ENCODE measurements around the gene DRAXIN. TPM values are rescaled to one million over a fixed set of nuclear protein-coding genes. Genes with fewer than 3 reads are reported as not detected.

The DRAXIN gene
- polyA plus RNA-seq, 1 donor (not counting 4 experiments of a cell fraction or from before 2014, with no cell fraction given), result not detected

DNA sequence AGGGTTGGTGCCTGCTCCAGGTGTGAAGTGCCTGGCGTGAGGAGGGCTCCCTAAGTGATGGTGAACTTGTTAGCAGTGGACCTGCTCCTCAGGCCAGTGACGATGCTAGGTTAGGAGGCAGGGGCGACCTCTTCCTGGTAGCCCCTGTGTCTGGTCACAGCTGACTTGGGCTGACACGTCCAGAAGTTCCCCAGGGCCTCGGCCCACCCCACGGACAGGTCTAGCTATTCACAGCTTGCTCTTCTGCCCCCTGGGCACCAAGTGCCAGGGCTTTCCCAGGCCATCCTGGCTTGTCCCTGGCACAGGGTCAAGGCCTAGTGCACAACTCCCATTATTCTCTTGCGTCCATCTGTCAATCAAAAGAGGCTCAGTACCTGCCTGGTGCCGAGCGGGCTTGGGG, 59.6 kb downstream of the DRAXIN start:
- dilution Hi-C loops (cut with MboI; ENCODE audit: extremely low pct_ligation_motif_present, low sequenced_read_pairs), result no loop called here
- no peak for DNase-seq (ENCODE audit: low read depth, low spot score)
- FAIRE-seq, result no peak
- no peaks in the 10 kb centered on the region for H4K20me1 ChIP-seq (ENCODE audit: control insufficient read depth, extremely low read depth, insufficient read depth, low read length)
- no peak overlapping the region for H2AFZ ChIP-seq (ENCODE audit: control insufficient read depth, low read length)
- H3K4me1 ChIP-seq (ENCODE audit: control insufficient read depth, extremely low read depth, insufficient read depth, low read length), result peaks cover 6% of the 10 kb centered on the region
- H3K9me3 ChIP-seq (ENCODE audit: control insufficient read depth, low read depth, low read length), result no peaks in the 10 kb centered on the region
- no peak overlapping the region for H3K9ac ChIP-seq (ENCODE audit: control insufficient read depth, extremely low read depth, insufficient read depth, low read length)
- no peaks in the 10 kb centered on the region for H3K79me2 ChIP-seq (ENCODE audit: control insufficient read depth, insufficient read depth, low read length)
- no peaks in the 10 kb centered on the region for H3K9me1 ChIP-seq (ENCODE audit: control insufficient read depth, extremely low read depth, insufficient read depth, low read length)
- no peak overlapping the region for H3K4me3 ChIP-seq (ENCODE audit: control insufficient read depth in 2 of 3, extremely low read depth in 1 of 3, insufficient read depth in 2 of 3, low read depth in 1 of 3, low read length in 3 of 3)
- peaks cover 12 to 39% of the 10 kb centered on the region in 2 experiments for H3K36me3 ChIP-seq (ENCODE audit: control insufficient read depth in 2 of 2, extremely low read depth in 1 of 2, insufficient read depth in 2 of 2, low read length in 2 of 2)
- H3K27me3 ChIP-seq (ENCODE audit: control insufficient read depth, extremely low read depth, insufficient read depth, low read length), result no peaks in the 10 kb centered on the region
- H3K4me2 ChIP-seq (ENCODE audit: control insufficient read depth, extremely low read depth, insufficient read depth, low read depth, low read length), result no peak overlapping the region
- TF ChIP-seq EZH2 (IDR thresholded peaks at IDR 0.05; ENCODE audit: low read length), result no peak
- TF ChIP-seq, protein P1, sequence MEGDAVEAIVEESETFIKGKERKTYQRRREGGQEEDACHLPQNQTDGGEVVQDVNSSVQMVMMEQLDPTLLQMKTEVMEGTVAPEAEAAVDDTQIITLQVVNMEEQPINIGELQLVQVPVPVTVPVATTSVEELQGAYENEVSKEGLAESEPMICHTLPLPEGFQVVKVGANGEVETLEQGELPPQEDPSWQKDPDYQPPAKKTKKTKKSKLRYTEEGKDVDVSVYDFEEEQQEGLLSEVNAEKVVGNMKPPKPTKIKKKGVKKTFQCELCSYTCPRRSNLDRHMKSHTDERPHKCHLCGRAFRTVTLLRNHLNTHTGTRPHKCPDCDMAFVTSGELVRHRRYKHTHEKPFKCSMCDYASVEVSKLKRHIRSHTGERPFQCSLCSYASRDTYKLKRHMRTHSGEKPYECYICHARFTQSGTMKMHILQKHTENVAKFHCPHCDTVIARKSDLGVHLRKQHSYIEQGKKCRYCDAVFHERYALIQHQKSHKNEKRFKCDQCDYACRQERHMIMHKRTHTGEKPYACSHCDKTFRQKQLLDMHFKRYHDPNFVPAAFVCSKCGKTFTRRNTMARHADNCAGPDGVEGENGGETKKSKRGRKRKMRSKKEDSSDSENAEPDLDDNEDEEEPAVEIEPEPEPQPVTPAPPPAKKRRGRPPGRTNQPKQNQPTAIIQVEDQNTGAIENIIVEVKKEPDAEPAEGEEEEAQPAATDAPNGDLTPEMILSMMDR (optimal IDR thresholded peaks at IDR 0.05 in 1 of 3, IDR thresholded peaks at IDR 0.05 in 1 of 3, conservative IDR thresholded peaks at IDR 0.05 in 1 of 3; ENCODE audit: extremely low read depth in 1 of 3, insufficient read depth in 2 of 3, low read length in 3 of 3), result no peak
- H3K27ac ChIP-seq (ENCODE audit: control insufficient read depth, insufficient read depth, low read length), result no peak overlapping the region

DNA sequence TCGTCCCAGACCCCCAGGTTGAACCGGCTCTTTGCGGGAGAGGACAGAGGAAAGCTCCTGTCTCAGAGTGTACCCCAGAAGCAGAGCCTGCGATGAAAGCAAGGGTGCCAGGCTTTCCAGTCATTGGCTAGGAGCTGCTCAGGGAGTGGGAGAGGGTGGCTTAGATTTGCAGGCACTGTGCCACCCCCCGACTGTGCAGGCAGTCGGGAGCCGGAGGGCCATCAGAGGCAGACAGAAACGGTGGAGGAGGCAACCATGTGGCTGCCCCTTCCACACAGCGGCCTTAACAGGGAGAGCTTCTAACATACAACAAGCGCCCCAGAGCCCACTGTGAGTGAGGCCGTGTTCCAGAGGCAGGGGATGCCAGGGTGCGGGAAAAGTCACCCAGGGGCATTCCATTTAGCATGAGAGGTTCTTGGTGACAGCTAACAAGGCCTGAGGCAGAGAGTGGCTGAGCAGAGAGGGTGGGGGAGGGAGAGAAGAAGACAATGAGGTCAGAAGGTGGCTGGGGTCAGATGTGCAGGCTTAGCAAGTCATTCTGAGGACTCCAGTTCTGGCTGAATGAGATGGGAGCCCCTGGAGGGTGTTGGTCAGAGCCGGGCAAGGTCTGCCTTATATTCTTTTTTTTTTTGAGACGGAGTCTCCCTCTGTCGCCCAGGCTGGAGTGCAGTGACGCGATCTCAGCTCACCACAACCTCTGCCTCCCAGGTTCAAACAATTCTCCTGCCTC, 61.0 kb downstream of the DRAXIN start:
- Histone ChIP-seq H3K4me3 (ENCODE audit: control insufficient read depth in 2 of 3, extremely low read depth in 1 of 3, insufficient read depth in 2 of 3, low read depth in 1 of 3, low read length in 3 of 3) (no peak overlapping the region), H3K27ac (ENCODE audit: control insufficient read depth, insufficient read depth, low read length) (no peak overlapping the region), H3K9me1 (ENCODE audit: control insufficient read depth, extremely low read depth, insufficient read depth, low read length) (no peaks in the 10 kb centered on the region), H3K79me2 (ENCODE audit: control insufficient read depth, insufficient read depth, low read length) (no peaks in the 10 kb centered on the region), H3K9me3 (ENCODE audit: control insufficient read depth, low read depth, low read length) (no peaks in the 10 kb centered on the region), H4K20me1 (ENCODE audit: control insufficient read depth, extremely low read depth, insufficient read depth, low read length) (no peaks in the 10 kb centered on the region), H3K4me1 (ENCODE audit: control insufficient read depth, extremely low read depth, insufficient read depth, low read length) (peaks cover 6% of the 10 kb centered on the region), H3K4me2 (ENCODE audit: control insufficient read depth, extremely low read depth, insufficient read depth, low read depth, low read length) (no peak overlapping the region), H2AFZ (ENCODE audit: control insufficient read depth, low read length) (no peak overlapping the region), H3K36me3 (ENCODE audit: control insufficient read depth in 2 of 2, extremely low read depth in 1 of 2, insufficient read depth in 2 of 2, low read length in 2 of 2) (peaks cover 9 to 28% of the 10 kb centered on the region in 2 experiments), H3K9ac (ENCODE audit: control insufficient read depth, extremely low read depth, insufficient read depth, low read length) (no peak overlapping the region), H3K27me3 (ENCODE audit: control insufficient read depth, extremely low read depth, insufficient read depth, low read length) (no peaks in the 10 kb centered on the region)
- no peak for TF ChIP-seq EZH2 (IDR thresholded peaks at IDR 0.05; ENCODE audit: low read length)
- TF ChIP-seq, protein P1 (optimal IDR thresholded peaks at IDR 0.05 in 1 of 3, IDR thresholded peaks at IDR 0.05 in 1 of 3, conservative IDR thresholded peaks at IDR 0.05 in 1 of 3; ENCODE audit: extremely low read depth in 1 of 3, insufficient read depth in 2 of 3, low read length in 3 of 3), result no peak
- DNase-seq (ENCODE audit: low read depth, low spot score) (no peak), FAIRE-seq (no peak)
- dilution Hi-C loops (cut with MboI; ENCODE audit: extremely low pct_ligation_motif_present, low sequenced_read_pairs), result no loop called here
